MM.1S (cell line): ENCODE results near the gene SLC37A1.

ENCODE experiments used
- DNase-seq: peaks from one replicate; pipeline ENCODE4 v3.0.0-alpha.2; 2015
- H2AFZ ChIP-seq: fragments of 300-600 bp; sonication (generic); 2 replicates; pipeline ENCODE4 v1.6.0; 2016; ENCODE audit warnings: antibody characterized with exemption, low read length
- H3F3A ChIP-seq: fragments of 300-600 bp; sonication (generic); 2 replicates; pipeline ENCODE4 v1.6.1; 2016; ENCODE audit warnings: mild to moderate bottlenecking, antibody characterized with exemption, low read length, moderate library complexity, mixed read lengths; ENCODE audit not compliant: insufficient read depth
- H3K27ac ChIP-seq: fragments of 300-600 bp; sonication (generic); 2 replicates; pipeline ENCODE4 v1.5.1; 2016; ENCODE audit warnings: mild to moderate bottlenecking, low read length
- H3K27me3 ChIP-seq: fragments of 300-600 bp; sonication (generic); replicated peaks from 2 replicates; pipeline ENCODE4 v1.6.0; 2016; ENCODE audit warnings: low read length; ENCODE audit not compliant: insufficient read depth
- H3K36me3 ChIP-seq: fragments of 300-600 bp; sonication (generic); replicated peaks from 2 replicates; pipeline ENCODE4 v1.6.1; 2016; ENCODE audit warnings: mild to moderate bottlenecking, low read length, mixed read lengths; ENCODE audit not compliant: insufficient read depth
- H3K4me1 ChIP-seq: fragments of 300-600 bp; sonication (generic); 2 replicates; pipeline ENCODE4 v1.6.1; 2016; ENCODE audit warnings: low read length, mixed read lengths
- H3K4me2 ChIP-seq: fragments of 300-600 bp; sonication (generic); 2 replicates; pipeline ENCODE4 v1.6.0; 2016; ENCODE audit warnings: low read depth, low read length
- H3K4me3 ChIP-seq: fragments of 300-600 bp; sonication (generic); 2 replicates; pipeline ENCODE4 v1.5.1; 2016; ENCODE audit warnings: low read length, mixed read lengths
- H3K79me2 ChIP-seq: fragments of 300-600 bp; sonication (generic); 2 replicates; pipeline ENCODE4 v1.6.1; 2016; ENCODE audit warnings: mixed run types, low read length, mixed read lengths
- H3K9ac ChIP-seq: fragments of 300-600 bp; sonication (generic); 2 replicates; pipeline ENCODE4 v1.6.1; 2016; ENCODE audit warnings: low read length, mixed read lengths
- H3K9me2 ChIP-seq: fragments of 300-600 bp; sonication (generic); replicated peaks from 2 replicates; pipeline ENCODE4 v1.6.1; 2016; ENCODE audit warnings: mild to moderate bottlenecking, low read length, mixed read lengths; ENCODE audit not compliant: insufficient read depth
- H3K9me3 ChIP-seq: fragments of 300-600 bp; sonication (generic); replicated peaks from 2 replicates; pipeline ENCODE4 v1.6.1; 2016; ENCODE audit warnings: mild to moderate bottlenecking, low read length, mixed read lengths; ENCODE audit not compliant: insufficient read depth
- H4K20me1 ChIP-seq: fragments of 300-600 bp; sonication (generic); 2 replicates; pipeline ENCODE4 v1.6.1; 2016; ENCODE audit warnings: mild to moderate bottlenecking, low read length, moderate library complexity, mixed read lengths; ENCODE audit not compliant: insufficient read depth
- EZH2 ChIP-seq: fragments of 300-600 bp; sonication (generic); optimal IDR thresholded peaks from 2 replicates; pipeline ENCODE3; 2017; ENCODE audit warnings: low read depth, mild to moderate bottlenecking, antibody characterized with exemption, low read length, mixed read lengths
- EZH2phosphoT487 ChIP-seq: fragments of 300-600 bp; sonication (generic); IDR thresholded peaks from 2 replicates; pipeline ENCODE4 v1.6.1; 2018; ENCODE audit warnings: antibody characterized with exemption, low read length
- TF ChIP-seq, protein P1 (sequence below): fragments of 300-600 bp; sonication (generic); IDR thresholded peaks from 2 replicates; pipeline ENCODE4 v1.5.1; 2016; ENCODE audit warnings: antibody characterized with exemption, low read length, mixed read lengths

The SLC37A1 gene

DNA sequence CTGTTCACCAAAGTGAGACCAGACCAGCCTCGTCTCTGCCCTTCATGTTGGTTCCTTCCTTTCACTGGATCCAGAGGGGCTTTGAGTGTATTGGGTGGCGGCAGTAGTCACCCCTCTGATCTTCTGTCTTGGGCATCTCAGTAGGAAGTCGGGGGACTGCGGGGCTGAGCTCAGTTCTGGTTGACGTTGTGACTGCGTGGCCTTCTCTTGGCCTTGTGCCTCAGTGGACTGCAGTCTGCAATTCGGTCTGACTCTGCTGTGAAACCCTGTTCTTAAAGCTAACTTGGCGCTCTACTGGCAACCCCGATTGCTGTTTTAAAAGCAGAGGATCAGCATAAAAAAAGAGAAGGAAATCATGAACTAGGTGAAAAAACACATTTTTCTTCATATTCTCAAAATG is 56.7 kb downstream of the SLC37A1 start:
- no peak for DNase-seq
- TF ChIP-seq EZH2 (no peak), EZH2phosphoT487 (no peak)
- TF ChIP-seq, protein P1, sequence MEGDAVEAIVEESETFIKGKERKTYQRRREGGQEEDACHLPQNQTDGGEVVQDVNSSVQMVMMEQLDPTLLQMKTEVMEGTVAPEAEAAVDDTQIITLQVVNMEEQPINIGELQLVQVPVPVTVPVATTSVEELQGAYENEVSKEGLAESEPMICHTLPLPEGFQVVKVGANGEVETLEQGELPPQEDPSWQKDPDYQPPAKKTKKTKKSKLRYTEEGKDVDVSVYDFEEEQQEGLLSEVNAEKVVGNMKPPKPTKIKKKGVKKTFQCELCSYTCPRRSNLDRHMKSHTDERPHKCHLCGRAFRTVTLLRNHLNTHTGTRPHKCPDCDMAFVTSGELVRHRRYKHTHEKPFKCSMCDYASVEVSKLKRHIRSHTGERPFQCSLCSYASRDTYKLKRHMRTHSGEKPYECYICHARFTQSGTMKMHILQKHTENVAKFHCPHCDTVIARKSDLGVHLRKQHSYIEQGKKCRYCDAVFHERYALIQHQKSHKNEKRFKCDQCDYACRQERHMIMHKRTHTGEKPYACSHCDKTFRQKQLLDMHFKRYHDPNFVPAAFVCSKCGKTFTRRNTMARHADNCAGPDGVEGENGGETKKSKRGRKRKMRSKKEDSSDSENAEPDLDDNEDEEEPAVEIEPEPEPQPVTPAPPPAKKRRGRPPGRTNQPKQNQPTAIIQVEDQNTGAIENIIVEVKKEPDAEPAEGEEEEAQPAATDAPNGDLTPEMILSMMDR: no peak
- H3K27ac ChIP-seq: no peak overlapping the region
- H3K36me3 ChIP-seq: no peaks in the 10 kb centered on the region
- no peaks in the 10 kb centered on the region for H3F3A ChIP-seq
- no peaks in the 10 kb centered on the region for H3K9me2 ChIP-seq
- H3K9ac ChIP-seq: no peak overlapping the region
- H4K20me1 ChIP-seq: 0 out of 2 replicates have a peak, but pooled peaks cover under 1% of the 10 kb centered on the region
- no peak overlapping the region for H2AFZ ChIP-seq
- H3K79me2 ChIP-seq: no peaks in the 10 kb centered on the region
- H3K27me3 ChIP-seq: peaks cover 100% of the 10 kb centered on the region
- no peaks in the 10 kb centered on the region for H3K4me1 ChIP-seq
- no peaks in the 10 kb centered on the region for H3K9me3 ChIP-seq
- no peak overlapping the region for H3K4me2 ChIP-seq
- no peak overlapping the region for H3K4me3 ChIP-seq

DNA sequence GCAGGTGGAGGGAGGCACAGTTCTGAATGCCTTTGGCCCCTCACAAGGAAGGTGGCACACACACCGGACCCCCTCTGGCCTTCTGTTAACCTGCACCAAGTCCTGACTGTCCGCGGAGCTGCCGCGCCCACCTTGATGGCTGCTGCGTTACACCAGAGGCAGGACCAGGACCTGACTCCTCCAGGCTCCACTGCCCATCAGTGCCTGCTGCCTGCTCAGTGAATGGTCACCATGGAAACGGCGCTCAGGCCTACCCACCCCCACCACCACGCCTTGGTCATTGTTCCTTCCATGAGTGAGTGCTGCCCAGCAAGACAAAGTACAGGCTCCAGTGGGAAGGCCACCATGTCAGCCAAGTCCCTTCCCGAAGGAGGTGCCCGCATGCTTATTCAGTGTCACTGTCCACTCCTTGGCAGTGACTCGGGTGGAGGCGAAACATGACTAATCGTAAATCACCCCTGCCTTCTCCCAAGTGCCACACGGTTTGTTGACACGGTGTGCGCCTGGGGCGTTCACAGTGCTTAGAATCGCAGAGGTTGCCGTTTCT is 57.3 kb downstream of the SLC37A1 start:
- no peaks in the 10 kb centered on the region for H3K9me2 ChIP-seq
- no peak for TF ChIP-seq EZH2phosphoT487
- TF ChIP-seq, protein P1: no peak
- TF ChIP-seq EZH2: no peak
- H3K9ac ChIP-seq: no peak overlapping the region
- no peaks in the 10 kb centered on the region for H3K36me3 ChIP-seq
- H3F3A ChIP-seq: no peaks in the 10 kb centered on the region
- peaks cover 100% of the 10 kb centered on the region for H3K27me3 ChIP-seq
- DNase-seq: no peak
- no peaks in the 10 kb centered on the region for H4K20me1 ChIP-seq
- no peak overlapping the region for H2AFZ ChIP-seq
- H3K9me3 ChIP-seq: no peaks in the 10 kb centered on the region
- H3K27ac ChIP-seq: no peak overlapping the region
- no peaks in the 10 kb centered on the region for H3K4me1 ChIP-seq
- H3K79me2 ChIP-seq: no peaks in the 10 kb centered on the region
- H3K4me2 ChIP-seq: no peak overlapping the region
- H3K4me3 ChIP-seq: no peak overlapping the region

DNA sequence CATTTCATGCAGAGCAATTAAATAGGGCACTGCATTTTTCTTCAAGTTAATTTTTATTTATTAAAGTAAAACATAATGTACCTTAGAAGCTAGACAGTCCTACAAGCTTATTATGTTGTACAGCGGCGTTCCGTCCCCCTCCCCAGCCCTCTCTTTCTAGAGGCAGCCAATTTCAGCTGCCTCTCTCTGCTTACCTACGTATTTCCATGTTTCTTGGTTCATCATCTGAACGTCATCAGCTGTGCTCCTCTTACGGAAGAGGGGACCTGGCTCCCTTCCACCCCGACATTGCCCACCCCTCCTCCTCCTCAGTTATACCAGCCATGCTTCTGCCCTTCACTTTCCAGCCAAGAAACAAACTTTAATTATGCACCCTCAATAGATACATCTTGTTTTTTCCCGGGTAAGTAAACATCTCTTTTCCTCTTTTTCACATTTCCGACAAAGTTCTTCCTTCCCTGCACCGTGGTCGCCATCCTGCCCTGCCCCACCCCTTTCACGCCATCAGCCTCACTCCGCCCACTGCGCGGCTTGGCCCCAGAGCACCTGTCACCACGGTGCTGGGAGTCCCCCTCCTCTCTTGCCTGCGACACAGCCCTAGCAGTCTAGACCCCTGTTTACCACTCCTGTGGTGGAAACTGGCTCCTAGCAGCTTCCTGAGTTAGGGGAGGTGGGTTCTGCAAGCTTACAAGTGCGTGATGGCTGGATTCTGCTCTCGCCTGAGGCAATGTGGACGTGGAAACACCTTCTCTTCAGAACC is 57.9 kb downstream of the SLC37A1 start:
- Histone ChIP-seq H3K4me2 (no peak overlapping the region), H4K20me1 (no peaks in the 10 kb centered on the region), H3K27ac (no peak overlapping the region), H3K4me1 (no peaks in the 10 kb centered on the region), H2AFZ (no peak overlapping the region), H3F3A (no peaks in the 10 kb centered on the region), H3K9me2 (no peaks in the 10 kb centered on the region), H3K4me3 (no peak overlapping the region), H3K36me3 (no peaks in the 10 kb centered on the region), H3K79me2 (no peaks in the 10 kb centered on the region), H3K9ac (no peak overlapping the region), H3K27me3 (peaks cover 100% of the 10 kb centered on the region), H3K9me3 (no peaks in the 10 kb centered on the region)
- no peak for DNase-seq
- no peak for TF ChIP-seq EZH2phosphoT487
- TF ChIP-seq EZH2: no peak
- TF ChIP-seq, protein P1: no peak
